Mesendoderm (in vitro differentiated cells): ENCODE results near the gene AGBL3.

Source experiments
- DNase-seq: peaks from one replicate; pipeline ENCODE4 v3.0.0; 2013
- H2AK5ac ChIP-seq: 2 replicates; pipeline ENCODE4 v1.6.1; 2013; ENCODE audit warnings: low read length, inconsistent platforms
- H2BK120ac ChIP-seq: 2 replicates; pipeline ENCODE4 v1.6.1; 2013; ENCODE audit warnings: low read depth, mild to moderate bottlenecking, low read length, moderate library complexity, mixed read lengths
- H2BK15ac ChIP-seq: replicated peaks from 2 replicates; pipeline ENCODE4 v1.6.1; 2013; ENCODE audit warnings: low read depth, mild to moderate bottlenecking, moderate library complexity
- H2BK5ac ChIP-seq: 2 replicates; pipeline ENCODE4 v1.6.1; 2013; ENCODE audit warnings: low read length, inconsistent platforms
- H3K18ac ChIP-seq: 2 replicates; pipeline ENCODE4 v1.6.1; 2013; ENCODE audit warnings: mild to moderate bottlenecking, low read length, mixed read lengths
- H3K23ac ChIP-seq: one replicate; pipeline ENCODE4 v1.6.1; 2013; ENCODE audit warnings: low read length
- H3K27ac ChIP-seq: 2 replicates; pipeline ENCODE4 v1.5.1; 2013; ENCODE audit warnings: low read depth, mild to moderate bottlenecking, inconsistent platforms, low read length, moderate library complexity
- H3K27me3 ChIP-seq: 2 replicates; pipeline ENCODE4 v1.6.1; 2013; ENCODE audit warnings: low read length, control low read depth, mild to moderate bottlenecking, inconsistent platforms; ENCODE audit not compliant: insufficient read depth, poor library complexity
- H3K36me3 ChIP-seq: 2 replicates; pipeline ENCODE4 v1.6.1; 2013; ENCODE audit warnings: low read length, inconsistent platforms; ENCODE audit not compliant: control insufficient read depth, insufficient read depth
- H3K4ac ChIP-seq: one replicate; pipeline ENCODE4 v1.6.1; 2013; ENCODE audit warnings: low read depth, mild to moderate bottlenecking, low read length, moderate library complexity
- H3K4me1 ChIP-seq: 2 replicates; pipeline ENCODE4 v1.6.1; 2013; ENCODE audit warnings: low read depth, low read length, inconsistent platforms; ENCODE audit not compliant: control insufficient read depth
- H3K4me2 ChIP-seq: 2 replicates; pipeline ENCODE4 v1.6.1; 2013; ENCODE audit warnings: low read length
- H3K4me3 ChIP-seq: 2 replicates; pipeline ENCODE4 v1.5.1; 2013; ENCODE audit warnings: mild to moderate bottlenecking, low read length
- H3K56ac ChIP-seq: one replicate; pipeline ENCODE4 v1.6.1; 2013; ENCODE audit warnings: low read length
- H3K79me1 ChIP-seq: 2 replicates; pipeline ENCODE4 v1.6.1; 2013; ENCODE audit warnings: low read length, inconsistent platforms
- H3K79me2 ChIP-seq: 2 replicates; pipeline ENCODE4 v1.6.1; 2013; ENCODE audit warnings: mild to moderate bottlenecking, low read length; ENCODE audit not compliant: control insufficient read depth, insufficient read depth
- H3K9ac ChIP-seq: 2 replicates; pipeline ENCODE4 v1.6.1; 2013; ENCODE audit warnings: low read length, inconsistent platforms
- H4K5ac ChIP-seq: one replicate; pipeline ENCODE4 v1.6.1; 2013; ENCODE audit warnings: low read length
- H4K8ac ChIP-seq: one replicate; pipeline ENCODE4 v1.6.1; 2013; ENCODE audit warnings: low read depth, mild to moderate bottlenecking, control low read depth, low read length, moderate library complexity
- WGBS: extraction: QIAGEN DNeasy Blood & Tissue Kit; methylation state at CpG from one replicate; pipeline ENCODE4 v1.1.7; 2013; ENCODE audit warnings: low lambda C conversion rate, missing lambda C conversion rate; ENCODE audit not compliant: insufficient coverage; ENCODE audit errors: extremely low coverage; 5-methylcytosine and 5-hydroxymethylcytosine counted together

AGBL3 gene

DNA sequence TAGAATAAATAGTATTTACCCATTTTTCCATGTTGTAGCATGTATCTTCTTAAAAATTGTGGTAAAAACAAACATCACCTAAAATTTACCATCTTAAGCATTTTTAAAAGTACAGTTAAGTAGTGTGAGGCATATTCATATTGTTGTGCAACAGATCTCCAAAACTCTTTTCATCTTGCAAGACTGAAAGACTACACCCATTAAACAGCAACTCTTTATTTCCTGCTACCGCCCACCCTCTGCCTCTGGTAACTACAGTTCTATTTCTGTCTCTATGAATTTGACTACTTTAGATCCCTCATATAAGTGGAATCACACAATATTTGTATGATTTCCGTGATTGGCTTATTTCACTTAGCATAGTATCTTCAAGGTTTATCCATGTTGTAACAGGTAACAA lies 40.0 kb upstream of the AGBL3 start:
- Histone ChIP-seq H3K56ac (no peak overlapping the region), H3K4me1 (peaks cover under 1% of the 10 kb centered on the region), H3K18ac (no peak overlapping the region), H3K9ac (no peak overlapping the region), H2BK15ac (no peak overlapping the region), H2AK5ac (no peak overlapping the region), H3K79me2 (no peaks in the 10 kb centered on the region), H4K8ac (no peak overlapping the region), H3K36me3 (no peaks in the 10 kb centered on the region), H2BK5ac (no peak overlapping the region), H3K79me1 (no peaks in the 10 kb centered on the region), H3K4me2 (no peak overlapping the region), H4K5ac (no peak overlapping the region), H3K4me3 (no peak overlapping the region), H3K27me3 (no peaks in the 10 kb centered on the region), H3K27ac (no peak overlapping the region), H3K23ac (no peak overlapping the region), H3K4ac (no peak overlapping the region), H2BK120ac (no peak overlapping the region)
- DNase-seq = no peak
- no CpG with 5 or more reads among the region's 2 CpGs for WGBS

DNA sequence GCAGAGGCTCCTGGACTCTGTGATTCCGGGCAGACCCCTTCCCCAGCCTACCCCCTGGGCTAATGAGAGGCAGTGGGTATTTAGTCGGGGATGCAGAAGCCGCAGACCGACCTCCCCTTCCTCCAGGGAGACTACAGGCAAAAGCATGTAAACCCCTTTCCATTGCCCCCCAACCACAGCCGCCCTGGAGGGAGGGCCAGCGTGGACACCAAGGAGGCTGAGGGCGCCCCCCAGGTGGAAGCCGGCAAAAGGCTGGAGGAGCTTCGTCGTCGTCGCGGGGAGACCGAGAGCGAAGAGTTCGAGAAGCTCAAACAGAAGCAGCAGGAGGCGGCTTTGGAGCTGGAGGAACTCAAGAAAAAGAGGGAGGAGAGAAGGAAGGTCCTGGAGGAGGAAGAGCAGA lies 39.0 kb upstream of the AGBL3 start:
- Histone ChIP-seq H3K4ac (no peak overlapping the region), H4K5ac (no peak overlapping the region), H3K4me3 (no peak overlapping the region), H3K27me3 (no peaks in the 10 kb centered on the region), H3K36me3 (peaks cover 2% of the 10 kb centered on the region), H3K23ac (no peak overlapping the region), H3K27ac (no peak overlapping the region), H2BK15ac (no peak overlapping the region), H2BK120ac (no peak overlapping the region), H3K4me2 (no peak overlapping the region), H3K9ac (no peak overlapping the region), H4K8ac (no peak overlapping the region), H3K79me2 (no peaks in the 10 kb centered on the region), H2BK5ac (no peak overlapping the region), H2AK5ac (no peak overlapping the region), H3K18ac (no peak overlapping the region), H3K4me1 (no peaks in the 10 kb centered on the region), H3K79me1 (no peaks in the 10 kb centered on the region), H3K56ac (no peak overlapping the region)
- whole genome bisulfite sequencing = no CpG with 5 or more reads among the region's 17 CpGs
- no peak for DNase-seq

DNA sequence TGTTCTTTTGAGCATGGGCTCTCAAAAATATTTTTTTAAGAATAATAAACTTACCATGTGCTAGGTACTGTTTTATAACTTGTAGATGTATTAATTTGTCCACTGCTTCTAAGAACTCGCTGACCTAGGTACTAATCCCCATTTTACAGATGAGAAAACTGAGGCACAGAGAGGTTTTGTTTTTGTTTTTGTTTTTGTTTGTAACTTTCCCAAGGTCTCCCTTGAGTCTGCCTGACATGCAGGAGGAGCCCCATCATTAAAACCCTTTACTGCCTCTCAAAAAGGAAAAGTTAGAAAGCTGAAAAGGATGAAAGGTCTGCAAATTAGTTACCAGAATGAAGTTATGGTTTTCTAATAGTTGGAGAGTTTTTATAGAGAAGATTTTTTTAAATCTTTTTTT lies 38.5 kb upstream of the AGBL3 start:
- Histone ChIP-seq H3K27ac (no peak overlapping the region), H2BK15ac (no peak overlapping the region), H3K4me2 (no peak overlapping the region), H3K4me1 (no peaks in the 10 kb centered on the region), H3K27me3 (no peaks in the 10 kb centered on the region), H3K4ac (no peak overlapping the region), H3K18ac (no peak overlapping the region), H3K23ac (no peak overlapping the region), H3K79me2 (no peaks in the 10 kb centered on the region), H2AK5ac (no peak overlapping the region), H3K4me3 (no peak overlapping the region), H2BK5ac (no peak overlapping the region), H3K9ac (no peak overlapping the region), H3K36me3 (peaks cover 2% of the 10 kb centered on the region), H2BK120ac (no peak overlapping the region), H4K5ac (no peak overlapping the region), H3K56ac (no peak overlapping the region), H3K79me1 (no peaks in the 10 kb centered on the region), H4K8ac (no peak overlapping the region)
- DNase-seq = no peak
- WGBS = no CpG with 5 or more reads among the region's 1 CpG

DNA sequence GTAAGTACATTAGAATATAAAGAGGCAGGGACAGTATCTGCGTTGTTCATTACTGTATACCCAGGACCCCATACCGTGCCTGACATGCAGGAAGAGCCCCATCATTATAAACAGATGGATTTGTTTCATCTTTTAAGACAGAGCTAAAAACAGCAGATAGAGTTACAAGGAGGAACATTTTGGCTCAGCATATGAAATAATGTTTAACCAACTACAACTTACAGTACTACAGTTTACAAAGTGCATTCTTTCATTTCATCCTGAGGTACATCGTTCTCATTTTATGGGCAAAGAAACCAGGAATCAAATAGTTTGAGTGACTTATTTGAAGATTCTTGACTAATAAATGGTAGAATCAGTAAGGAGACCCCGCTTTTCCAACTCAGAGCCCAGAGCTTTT lies 38.1 kb upstream of the AGBL3 start:
- Histone ChIP-seq H3K9ac (no peak overlapping the region), H4K5ac (no peak overlapping the region), H3K23ac (no peak overlapping the region), H2BK120ac (no peak overlapping the region), H3K18ac (no peak overlapping the region), H2BK15ac (no peak overlapping the region), H2BK5ac (no peak overlapping the region), H3K4me1 (no peaks in the 10 kb centered on the region), H3K27me3 (no peaks in the 10 kb centered on the region), H3K36me3 (peaks cover 2% of the 10 kb centered on the region), H2AK5ac (no peak overlapping the region), H3K4ac (no peak overlapping the region), H3K56ac (no peak overlapping the region), H3K4me3 (no peak overlapping the region), H3K4me2 (no peak overlapping the region), H4K8ac (no peak overlapping the region), H3K79me2 (no peaks in the 10 kb centered on the region), H3K79me1 (no peaks in the 10 kb centered on the region), H3K27ac (no peak overlapping the region)
- DNase-seq = no peak
- WGBS = no CpG with 5 or more reads among the region's 4 CpGs

DNA sequence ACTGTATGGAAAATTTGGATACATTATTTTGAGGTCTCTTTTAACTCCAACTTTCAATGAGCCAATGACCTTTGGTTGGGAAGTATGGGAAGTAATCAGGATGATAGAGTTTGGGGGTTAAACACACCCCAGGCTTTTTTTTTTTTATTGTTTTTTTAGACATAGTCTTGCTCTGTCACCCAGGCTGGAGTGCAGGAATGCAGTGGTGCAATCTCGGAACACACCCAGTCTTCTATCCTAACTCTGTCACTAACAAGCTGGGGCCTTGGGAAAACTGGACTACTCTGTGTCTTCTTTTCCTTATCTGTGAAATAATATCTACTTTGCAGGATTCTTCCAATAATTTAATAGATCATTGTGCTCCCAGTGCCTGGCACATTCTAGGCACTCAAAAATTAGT lies 37.6 kb upstream of the AGBL3 start:
- H3K36me3 ChIP-seq = peaks cover 2% of the 10 kb centered on the region
- H3K18ac ChIP-seq = no peak overlapping the region
- no peaks in the 10 kb centered on the region for H3K4me1 ChIP-seq
- H2BK15ac ChIP-seq = no peak overlapping the region
- no CpG with 5 or more reads among the region's 1 CpG for WGBS
- no peak overlapping the region for H3K23ac ChIP-seq
- no peak overlapping the region for H3K56ac ChIP-seq
- no peaks in the 10 kb centered on the region for H3K27me3 ChIP-seq
- no peaks in the 10 kb centered on the region for H3K79me2 ChIP-seq
- H3K27ac ChIP-seq = no peak overlapping the region
- no peak overlapping the region for H2BK5ac ChIP-seq
- H4K5ac ChIP-seq = no peak overlapping the region
- DNase-seq = no peak
- no peak overlapping the region for H3K4me3 ChIP-seq
- H3K4ac ChIP-seq = no peak overlapping the region
- H3K9ac ChIP-seq = no peak overlapping the region
- no peak overlapping the region for H2BK120ac ChIP-seq
- H3K79me1 ChIP-seq = no peaks in the 10 kb centered on the region
- no peak overlapping the region for H3K4me2 ChIP-seq
- no peak overlapping the region for H4K8ac ChIP-seq
- H2AK5ac ChIP-seq = no peak overlapping the region

DNA sequence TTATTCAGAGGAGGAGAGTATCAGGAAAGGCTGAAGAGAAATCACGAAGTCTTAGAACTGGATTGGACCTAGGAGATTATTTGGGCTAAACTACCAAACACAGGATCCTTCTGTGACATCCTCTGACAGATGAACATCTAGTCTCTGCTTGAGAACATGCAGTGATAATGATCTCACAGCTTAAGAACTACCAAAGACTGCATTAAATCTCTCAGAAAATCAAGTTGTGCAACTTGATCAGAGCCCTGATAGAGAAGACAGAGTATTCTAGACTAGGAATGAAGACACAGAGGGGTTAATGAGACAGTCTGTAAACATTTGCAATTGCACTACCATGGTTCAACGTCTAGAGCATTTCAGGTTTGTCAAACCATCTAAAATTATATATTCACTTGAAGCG lies 37.1 kb upstream of the AGBL3 start:
- Histone ChIP-seq H3K4me2 (no peak overlapping the region), H4K5ac (no peak overlapping the region), H3K4ac (no peak overlapping the region), H3K4me3 (no peak overlapping the region), H2BK5ac (no peak overlapping the region), H2BK15ac (no peak overlapping the region), H3K4me1 (no peaks in the 10 kb centered on the region), H3K36me3 (peaks cover 2% of the 10 kb centered on the region), H3K27me3 (no peaks in the 10 kb centered on the region), H3K9ac (no peak overlapping the region), H3K23ac (no peak overlapping the region), H2AK5ac (no peak overlapping the region), H3K79me1 (no peaks in the 10 kb centered on the region), H3K56ac (no peak overlapping the region), H3K79me2 (no peaks in the 10 kb centered on the region), H3K27ac (no peak overlapping the region), H3K18ac (no peak overlapping the region), H4K8ac (no peak overlapping the region), H2BK120ac (no peak overlapping the region)
- no CpG with 5 or more reads among the region's 3 CpGs for WGBS
- DNase-seq = no peak
